OCI-LY3 (cell line): ENCODE measurements around the gene UQCC2.

Experiments
- H2AFZ ChIP-seq: fragments of 200-600, 300-600 bp; shearing (Covaris generic); 2 replicates; pipeline ENCODE4 v1.6.0; 2014; ENCODE audit warnings: antibody characterized with exemption, low read depth, low read length
- H3K27ac ChIP-seq: fragments of 200-600, 300-600 bp; sonication (generic); 2 replicates; pipeline ENCODE4 v1.5.1; 2014; ENCODE audit warnings: mild to moderate bottlenecking, low read length, moderate library complexity, mixed read lengths
- H3K27me3 ChIP-seq: fragments of 200-600, 300-600 bp; sonication (generic); 2 replicates; pipeline ENCODE4 v1.6.1; 2014; ENCODE audit warnings: low read depth, low read length, mixed read lengths
- H3K36me3 ChIP-seq: fragments of 200-600, 300-600 bp; sonication (generic); replicated peaks from 2 replicates; pipeline ENCODE3; 2014; ENCODE audit warnings: low read depth, low read length, mixed read lengths
- H3K4me1 ChIP-seq: fragments of 300-600, 200-600 bp; sonication (generic); 2 replicates; pipeline ENCODE4 v1.6.1; 2014; ENCODE audit warnings: low read length, mixed read lengths
- H3K4me2 ChIP-seq: fragments of 200-600, 300-600 bp; sonication (generic); 2 replicates; pipeline ENCODE4 v1.6.1; 2014; ENCODE audit warnings: low read length, mixed read lengths
- H3K4me3 ChIP-seq: fragments of 300-600, 200-600 bp; sonication (generic); 2 replicates; pipeline ENCODE4 v1.5.1; 2014; ENCODE audit warnings: antibody characterized with exemption, mild to moderate bottlenecking, low read length, moderate library complexity
- H3K79me2 ChIP-seq: fragments of 300-600, 200-600 bp; shearing (Covaris generic); 2 replicates; pipeline ENCODE4 v1.6.1; 2014; ENCODE audit warnings: mild to moderate bottlenecking, low read length, mixed read lengths
- H3K9ac ChIP-seq: fragments of 300-600, 200-600 bp; shearing (Covaris generic); 2 replicates; pipeline ENCODE4 v1.6.0; 2014; ENCODE audit warnings: mild to moderate bottlenecking, low read length, moderate library complexity
- H3K9me3 ChIP-seq: fragments of 200-600, 300-600 bp; shearing (Covaris generic); 2 replicates; pipeline ENCODE4 v1.6.1; 2014; ENCODE audit warnings: low read length, mixed read lengths; ENCODE audit not compliant: insufficient read depth
- H4K20me1 ChIP-seq: fragments of 200-600, 300-600 bp; sonication (generic); 2 replicates; pipeline ENCODE4 v1.6.1; 2016; ENCODE audit warnings: low read length, mixed read lengths; ENCODE audit not compliant: insufficient read depth
- EZH2phosphoT487 ChIP-seq: fragments of 200-600 bp; shearing (Covaris generic); IDR thresholded peaks from 2 replicates; pipeline ENCODE4 v1.6.1; 2018; ENCODE audit warnings: antibody characterized with exemption, mixed run types, low read depth
- TF ChIP-seq, protein P1 (sequence below): fragments of 200-600, 300-600 bp; sonication (generic); IDR thresholded peaks from 2 replicates; pipeline ENCODE4 v1.5.1; 2014; ENCODE audit warnings: antibody characterized with exemption, low read length, low read depth

Gene UQCC2

DNA sequence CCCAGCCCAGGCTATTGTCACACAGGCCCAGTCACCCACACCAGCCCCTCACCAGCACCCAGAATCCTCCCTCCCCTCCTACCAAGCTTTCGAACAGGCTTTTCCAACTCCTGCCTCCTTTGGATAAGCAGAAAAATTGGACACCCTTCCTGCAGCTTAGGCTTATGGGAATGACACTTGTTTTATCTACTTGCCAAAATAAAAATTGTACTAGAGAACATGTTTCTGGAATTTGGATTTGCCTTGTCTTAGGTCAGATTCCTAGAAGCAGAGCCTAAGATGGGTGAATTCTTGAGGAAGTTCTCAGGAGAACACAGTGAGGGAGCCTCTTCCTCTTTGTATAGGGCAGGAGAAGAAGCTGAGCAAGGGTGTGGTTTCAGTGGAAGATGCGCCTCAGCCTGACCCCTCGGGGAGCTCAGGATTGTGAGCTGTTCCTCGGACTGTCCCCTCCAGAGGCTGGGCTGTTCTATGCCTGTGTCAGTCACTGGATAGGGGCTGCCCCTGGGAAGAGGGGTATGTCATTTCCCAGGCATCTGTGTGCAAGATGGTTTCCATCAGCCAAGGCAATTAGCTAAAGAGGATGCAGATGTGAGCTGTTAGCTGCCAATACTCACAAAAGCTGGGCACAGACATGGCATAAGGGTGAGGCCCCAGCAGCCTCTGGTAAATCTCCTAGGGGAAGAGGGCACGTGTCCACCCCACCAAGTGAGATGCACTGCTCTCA is 56.5 kb downstream of the UQCC2 start:
- H3K79me2 ChIP-seq = no peaks in the 10 kb centered on the region
- H3K9ac ChIP-seq = no peak overlapping the region
- H3K4me3 ChIP-seq = no peak overlapping the region
- H3K27ac ChIP-seq = no peak overlapping the region
- H3K9me3 ChIP-seq = no peaks in the 10 kb centered on the region
- no peaks in the 10 kb centered on the region for H3K36me3 ChIP-seq
- no peaks in the 10 kb centered on the region for H3K27me3 ChIP-seq
- no peak overlapping the region for H3K4me2 ChIP-seq
- H3K4me1 ChIP-seq = no peaks in the 10 kb centered on the region
- TF ChIP-seq, protein P1, sequence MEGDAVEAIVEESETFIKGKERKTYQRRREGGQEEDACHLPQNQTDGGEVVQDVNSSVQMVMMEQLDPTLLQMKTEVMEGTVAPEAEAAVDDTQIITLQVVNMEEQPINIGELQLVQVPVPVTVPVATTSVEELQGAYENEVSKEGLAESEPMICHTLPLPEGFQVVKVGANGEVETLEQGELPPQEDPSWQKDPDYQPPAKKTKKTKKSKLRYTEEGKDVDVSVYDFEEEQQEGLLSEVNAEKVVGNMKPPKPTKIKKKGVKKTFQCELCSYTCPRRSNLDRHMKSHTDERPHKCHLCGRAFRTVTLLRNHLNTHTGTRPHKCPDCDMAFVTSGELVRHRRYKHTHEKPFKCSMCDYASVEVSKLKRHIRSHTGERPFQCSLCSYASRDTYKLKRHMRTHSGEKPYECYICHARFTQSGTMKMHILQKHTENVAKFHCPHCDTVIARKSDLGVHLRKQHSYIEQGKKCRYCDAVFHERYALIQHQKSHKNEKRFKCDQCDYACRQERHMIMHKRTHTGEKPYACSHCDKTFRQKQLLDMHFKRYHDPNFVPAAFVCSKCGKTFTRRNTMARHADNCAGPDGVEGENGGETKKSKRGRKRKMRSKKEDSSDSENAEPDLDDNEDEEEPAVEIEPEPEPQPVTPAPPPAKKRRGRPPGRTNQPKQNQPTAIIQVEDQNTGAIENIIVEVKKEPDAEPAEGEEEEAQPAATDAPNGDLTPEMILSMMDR = no peak
- TF ChIP-seq EZH2phosphoT487 = no peak
- no peak overlapping the region for H2AFZ ChIP-seq
- H4K20me1 ChIP-seq = no peaks in the 10 kb centered on the region

DNA sequence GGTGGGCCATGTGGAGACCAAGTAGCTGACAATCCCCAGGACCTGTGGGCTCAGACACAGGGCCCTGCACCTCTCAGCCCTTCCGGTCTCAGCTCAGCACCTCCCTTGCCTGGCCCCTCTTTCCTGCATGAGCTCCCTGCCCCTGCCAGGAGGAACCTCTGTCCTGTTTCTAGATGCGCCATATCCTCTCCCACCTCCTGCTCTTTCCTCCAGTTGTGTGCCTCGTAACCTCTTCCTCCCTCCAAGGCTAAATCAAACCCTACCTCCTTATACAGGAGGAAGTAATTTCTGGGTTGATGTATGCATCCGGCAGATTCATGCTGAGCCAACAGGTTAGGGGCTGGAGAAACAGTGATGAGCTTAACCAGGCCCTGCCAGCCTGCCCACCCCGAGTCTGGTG is 59.5 kb downstream of the UQCC2 start:
- Histone ChIP-seq H3K4me1 (no peaks in the 10 kb centered on the region), H3K36me3 (no peaks in the 10 kb centered on the region), H3K9me3 (no peaks in the 10 kb centered on the region), H3K4me3 (no peak overlapping the region), H3K27ac (no peak overlapping the region), H4K20me1 (no peaks in the 10 kb centered on the region), H3K9ac (no peak overlapping the region), H3K79me2 (no peaks in the 10 kb centered on the region), H3K27me3 (no peaks in the 10 kb centered on the region), H2AFZ (no peak overlapping the region), H3K4me2 (no peak overlapping the region)
- TF ChIP-seq, protein P1 = no peak
- TF ChIP-seq EZH2phosphoT487 = no peak

DNA sequence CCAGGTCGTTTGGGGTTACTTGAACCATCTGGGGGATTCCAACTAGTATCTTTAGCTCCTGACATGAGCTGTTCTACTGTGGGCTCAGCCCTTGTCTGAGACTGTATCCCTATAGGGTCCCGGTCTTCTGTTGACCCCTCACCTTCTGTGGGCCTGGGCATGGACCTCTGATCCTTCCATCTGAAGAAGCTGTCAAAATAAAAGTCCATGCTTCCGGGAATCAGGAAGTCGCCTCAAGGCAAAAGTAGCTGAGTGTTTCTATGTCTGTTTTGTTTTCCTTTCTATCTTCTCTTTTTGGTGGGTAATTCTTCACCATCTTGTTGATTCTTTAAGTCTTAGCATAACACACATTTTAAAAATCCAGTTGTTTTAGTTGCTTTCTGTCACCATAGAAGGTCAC is 60.1 kb downstream of the UQCC2 start:
- H4K20me1 ChIP-seq = no peaks in the 10 kb centered on the region
- no peak for TF ChIP-seq EZH2phosphoT487
- TF ChIP-seq, protein P1 = no peak
- no peaks in the 10 kb centered on the region for H3K4me1 ChIP-seq
- no peaks in the 10 kb centered on the region for H3K27me3 ChIP-seq
- no peaks in the 10 kb centered on the region for H3K9me3 ChIP-seq
- no peak overlapping the region for H3K27ac ChIP-seq
- H3K9ac ChIP-seq = no peak overlapping the region
- H2AFZ ChIP-seq = no peak overlapping the region
- H3K4me3 ChIP-seq = no peak overlapping the region
- no peaks in the 10 kb centered on the region for H3K79me2 ChIP-seq
- no peak overlapping the region for H3K4me2 ChIP-seq
- no peaks in the 10 kb centered on the region for H3K36me3 ChIP-seq
